Stomach (tissue), 9 donors: ENCODE data around the gene GPC6. TPM values are rescaled to one million over a fixed set of nuclear protein-coding genes. Genes with fewer than 3 reads are reported as not detected.

Source experiments
- DNase-seq, 2 donors: peaks; one replicate each; pipeline versions ENCODE4 v3.0.0 to v3.0.0-alpha.2; 2013 to 2019
- H3K27ac ChIP-seq, 5 donors: fragments of 200-600 bp in 4 of 5; sonication (generic) in 4 of 5; one replicate each; pipeline ENCODE4 v1.5.1; 2013 to 2019; ENCODE audit warnings: mild to moderate bottlenecking in 1 of 5, moderate library complexity in 1 of 5
- H3K27me3 ChIP-seq, 3 donors: fragments of 200-600 bp; sonication (generic); one replicate each; pipeline ENCODE4 v1.5.1; 2017 to 2019; ENCODE audit warnings: mixed run types in 1 of 3
- H3K36me3 ChIP-seq, 4 donors: fragments of 200-600 bp; sonication (generic); 1 replicate in 3 of 4; 2 replicates in 1 of 4; pipeline ENCODE4 v1.5.1; 2016 to 2019
- H3K4me1 ChIP-seq, 4 donors: fragments of 200-600 bp; sonication (generic); one replicate each; pipeline ENCODE4 v1.5.1; 2016 to 2019
- H3K4me3 ChIP-seq, 4 donors: fragments of 200-600 bp; sonication (generic) in 3 of 4; one replicate each; pipeline ENCODE4 v1.5.1; 2016 to 2019; ENCODE audit warnings: mild to moderate bottlenecking in 1 of 4
- H3K9me3 ChIP-seq, 4 donors: fragments of 200-600 bp; sonication (generic); one replicate each; pipeline ENCODE4 v1.5.1; 2016 to 2019
- CTCF ChIP-seq, 7 experiments: fragments of 450-650 bp in 4 of 7; fragments of 200-600 bp in 3 of 7; sonication (generic) in 3 of 7; IDR thresholded peaks; one replicate each; pipeline ENCODE4 v1.5.1; 2016 to 2019; ENCODE audit warnings: antibody characterized with exemption in 7 of 7, control low read depth in 2 of 7, mild to moderate bottlenecking in 1 of 7
- EP300 ChIP-seq: sonication (generic); formaldehyde crosslinking; IDR thresholded peaks from one replicate; pipeline ENCODE4 v1.6.1; 2017; ENCODE audit warnings: antibody characterized with exemption
- POLR2A ChIP-seq, 4 donors: fragments of 450-650 bp; IDR thresholded peaks; one replicate each; pipeline ENCODE4 v1.6.1; 2016; ENCODE audit warnings: antibody characterized with exemption in 4 of 4, control low read depth in 2 of 4, mild to moderate bottlenecking in 1 of 4, moderate library complexity in 1 of 4
- POLR2AphosphoS5 ChIP-seq, 3 donors: sonication (generic); formaldehyde crosslinking; IDR thresholded peaks; one replicate each; pipeline ENCODE4 v1.6.1; 2016; ENCODE audit warnings: antibody characterized with exemption in 3 of 3
- WGBS, 5 donors: extraction: QIAGEN DNeasy Blood & Tissue Kit in 3 of 5; methylation state at CpG; one replicate each; pipeline versions ENCODE4 v1.1.5 to v1.1.7; 2013 to 2018; 5-methylcytosine and 5-hydroxymethylcytosine counted together
- intact Hi-C: fragments of 100-400 bp; cut with DNase I; formaldehyde crosslinking; loops from one replicate; pipeline ENCODE4 v1.15.1; 2023; ENCODE audit warnings: low total_unique reads
- polyA plus RNA-seq, 3 donors: library from polyadenylated mRNA; stranded (reverse); fragments of 200-250 nt; gene quantifications; one replicate each; pipeline ENCODE4 v1.2.3, GENCODE V29; 2013
- small RNA-seq, 4 donors: library from RNA; depleted of rRNA; stranded (forward); fragments of <200 nt; gene quantifications; one replicate each; pipeline ENCODE3, GENCODE V24; 2016
- total RNA-seq, 5 donors: library from RNA; depleted of rRNA; stranded (reverse); fragments of >200 nt; gene quantifications; one replicate each; pipeline versions ENCODE4 v1.1.0 to v1.2.3, GENCODE V29; 2014 to 2016
- donor health status: healthy with polysubstance abuse.
- donor health status: Bipolar disorder and iron deficiency.
- donor health status: healthy.

Gene GPC6
- total and polyA plus RNA-seq, 8 donors = 0.70 to 52.7 (median 5.6) TPM

GRCh38 chr13:94454906-94455305 is 1228.3 kb downstream of the GPC6 start:
- TF ChIP-seq EP300 (no peak), CTCF (IDR thresholded peaks at IDR 0.05) (no peak), POLR2AphosphoS5 (IDR thresholded peaks at IDR 0.05) (no peak), POLR2A (IDR thresholded peaks at IDR 0.05) (no peak)
- H3K27ac ChIP-seq = no peak overlapping the region
- H3K27me3 ChIP-seq = no peaks in the 10 kb centered on the region
- H3K36me3 ChIP-seq = no peaks in the 10 kb centered on the region
- H3K4me1 ChIP-seq = no peaks in the 10 kb centered on the region
- no peak for DNase-seq
- intact Hi-C loops = no loop called here
- WGBS, 5 donors = 69 to 83% (median 72%) methylated on average over 2 of the region's 2 CpGs
- no peak overlapping the region for H3K4me3 ChIP-seq
- no peaks in the 10 kb centered on the region for H3K9me3 ChIP-seq

GRCh38 chr13:94455414-94455813 is 1228.8 kb downstream of the GPC6 start:
- TF ChIP-seq POLR2AphosphoS5 (IDR thresholded peaks at IDR 0.05) (no peak), EP300 (no peak), CTCF (IDR thresholded peaks at IDR 0.05) (no peak), POLR2A (IDR thresholded peaks at IDR 0.05) (no peak)
- Histone ChIP-seq H3K9me3 (no peaks in the 10 kb centered on the region), H3K4me1 (no peaks in the 10 kb centered on the region), H3K36me3 (no peaks in the 10 kb centered on the region), H3K27me3 (no peaks in the 10 kb centered on the region), H3K27ac (no peak overlapping the region), H3K4me3 (no peak overlapping the region)
- DNase-seq = no peak
- WGBS, 5 donors = 29 to 53% (median 48%) methylated on average over 2 of the region's 2 CpGs
- intact Hi-C loops = no loop called here

Small RNAs within 50 kb of the gene (small RNA-seq; reads per million reads assigned to genes)
- 0 reads per million in 4 donors for gene RNA5SP35
